SK-MEL-5 (cell line): ENCODE measurements around the gene CALY. TPM values are rescaled to one million over a fixed set of nuclear protein-coding genes. Genes with fewer than 3 reads are reported as not detected.
A peak's percentile ranks its signal among the peaks of the same experiment; 100 is the strongest.

Experiments
- DNase-seq: peaks from one replicate; pipeline ENCODE4 v3.0.0-alpha.2; 2016; ENCODE audit warnings: low read depth, low spot score
- in situ Hi-C: cut with HindIII; loops from 2 replicates; pipeline ENCODE4 v1.10.0; 2016; ENCODE audit warnings: low sequenced_read_pairs, high pct_unique_total_duplicates, low pct_unique_long_range_greater_than_20kb
- total RNA-seq: library from RNA; depleted of rRNA; stranded (reverse); fragments of >200 nt; shearing (Covaris generic); gene quantifications from 2 replicates; pipeline ENCODE4 v1.2.3, GENCODE V29; 2014

The CALY gene
- total RNA-seq, 1 experiment from 2014 or later: not detected

- DNase-seq: no peak
- in situ Hi-C loops: no loop called here
Measured at GRCh38 chr10:133356549-133357284, 20.0 kb upstream of the CALY start.

- no peak for DNase-seq
- in situ Hi-C loops: no loop called here
Measured at GRCh38 chr10:133355991-133356390, 19.3 kb upstream of the CALY start.

GRCh38 chr10:133355266-133355665, 18.6 kb upstream of the CALY start:
- no peak for DNase-seq
- in situ Hi-C loops: no loop called here

- in situ Hi-C loops: no loop called here
- no peak for DNase-seq
Measured at GRCh38 chr10:133354672-133355240, 18.1 kb upstream of the CALY start.

GRCh38 chr10:133353988-133354605, 17.4 kb upstream of the CALY start:
- DNase-seq: no peak
- in situ Hi-C loops: no loop called here

GRCh38 chr10:133353202-133353959, 16.7 kb upstream of the CALY start:
- no peak for DNase-seq
- in situ Hi-C loops: no loop called here

- peak; percentile 15 for DNase-seq
- in situ Hi-C loops: no loop called here
Measured at GRCh38 chr10:133351408-133352318, 15.0 kb upstream of the CALY start.

GRCh38 chr10:133350950-133351329, 14.2 kb upstream of the CALY start:
- no peak for DNase-seq
- in situ Hi-C loops: no loop called here

GRCh38 chr10:133350283-133350949, 13.7 kb upstream of the CALY start:
- no peak for DNase-seq
- in situ Hi-C loops: no loop called here

- DNase-seq: no peak
- in situ Hi-C loops: no loop called here
Measured at GRCh38 chr10:133349577-133350011, 12.9 kb upstream of the CALY start.

GRCh38 chr10:133349160-133349568, 12.5 kb upstream of the CALY start:
- in situ Hi-C loops: no loop called here

GRCh38 chr10:133347710-133348517, 11.2 kb upstream of the CALY start:
- no peak for DNase-seq
- in situ Hi-C loops: no loop called here

More at GRCh38 chr10:133349160-133349568, 12.5 kb upstream of the CALY start:
- DNase-seq: no peak

GRCh38 chr10:133346413-133346812, 9.7 kb upstream of the CALY start:
- in situ Hi-C loops: no loop called here
- DNase-seq: no peak

- in situ Hi-C loops: no loop called here
- DNase-seq: no peak
Measured at GRCh38 chr10:133344236-133344635, 7.5 kb upstream of the CALY start.

- in situ Hi-C loops: no loop called here
Measured at GRCh38 chr10:133343558-133343957, 6.9 kb upstream of the CALY start.

GRCh38 chr10:133342942-133343341, 6.2 kb upstream of the CALY start:
- in situ Hi-C loops: no loop called here
- DNase-seq: no peak

More at GRCh38 chr10:133343558-133343957, 6.9 kb upstream of the CALY start:
- DNase-seq: no peak
